ENCODE measurements around the gene GAL3ST2. TPM values are rescaled to one million over a fixed set of nuclear protein-coding genes. Genes with fewer than 3 reads are reported as not detected.

The GAL3ST2 gene
- total RNA-seq, 1 experiment from 2014 or later, result 6.8 TPM

DNA sequence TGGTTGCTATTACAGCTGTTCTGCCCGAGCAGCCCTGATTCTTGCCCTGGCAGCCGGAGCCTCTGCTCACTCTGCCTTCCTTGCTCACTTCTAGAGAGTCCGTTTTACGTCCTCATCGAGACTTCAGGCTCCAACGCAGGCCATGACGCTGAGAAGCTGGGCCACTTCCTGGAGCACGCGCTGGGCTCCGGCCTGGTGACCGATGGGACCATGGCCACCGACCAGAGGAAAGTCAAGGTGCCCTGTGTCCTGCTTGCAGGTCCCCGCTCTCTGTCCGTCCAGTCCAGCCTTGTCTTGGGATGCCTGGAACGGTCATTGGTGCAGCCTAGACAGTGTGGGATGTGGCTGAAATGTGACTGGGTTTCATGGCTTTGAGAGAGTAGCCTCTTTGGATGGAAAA lies 25.5 kb upstream of the GAL3ST2 start:
- POLR2A ChIA-PET, result no interaction called here
- no peaks in the 10 kb centered on the region for H3K9me3 ChIP-seq
- intact Hi-C loops (cut with micrococcal nuclease; ENCODE audit: unreplicated experiment), result no loop called here
- Mint-ChIP-seq H3K4me3 (ENCODE audit: unreplicated experiment) (no peak overlapping the region), H3K9me3 (ENCODE audit: unreplicated experiment) (peaks cover 4% of the 10 kb centered on the region), H3K27me3 (ENCODE audit: insufficient read depth, unreplicated experiment) (no peaks in the 10 kb centered on the region), H3K27ac (ENCODE audit: unreplicated experiment) (no peak overlapping the region), H3K4me1 (ENCODE audit: low read depth, unreplicated experiment) (no peaks in the 10 kb centered on the region), H3K36me3 (ENCODE audit: insufficient read depth, unreplicated experiment) (peaks cover 37% of the 10 kb centered on the region)
- TF ChIP-seq, protein P1, sequence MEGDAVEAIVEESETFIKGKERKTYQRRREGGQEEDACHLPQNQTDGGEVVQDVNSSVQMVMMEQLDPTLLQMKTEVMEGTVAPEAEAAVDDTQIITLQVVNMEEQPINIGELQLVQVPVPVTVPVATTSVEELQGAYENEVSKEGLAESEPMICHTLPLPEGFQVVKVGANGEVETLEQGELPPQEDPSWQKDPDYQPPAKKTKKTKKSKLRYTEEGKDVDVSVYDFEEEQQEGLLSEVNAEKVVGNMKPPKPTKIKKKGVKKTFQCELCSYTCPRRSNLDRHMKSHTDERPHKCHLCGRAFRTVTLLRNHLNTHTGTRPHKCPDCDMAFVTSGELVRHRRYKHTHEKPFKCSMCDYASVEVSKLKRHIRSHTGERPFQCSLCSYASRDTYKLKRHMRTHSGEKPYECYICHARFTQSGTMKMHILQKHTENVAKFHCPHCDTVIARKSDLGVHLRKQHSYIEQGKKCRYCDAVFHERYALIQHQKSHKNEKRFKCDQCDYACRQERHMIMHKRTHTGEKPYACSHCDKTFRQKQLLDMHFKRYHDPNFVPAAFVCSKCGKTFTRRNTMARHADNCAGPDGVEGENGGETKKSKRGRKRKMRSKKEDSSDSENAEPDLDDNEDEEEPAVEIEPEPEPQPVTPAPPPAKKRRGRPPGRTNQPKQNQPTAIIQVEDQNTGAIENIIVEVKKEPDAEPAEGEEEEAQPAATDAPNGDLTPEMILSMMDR (IDR thresholded peaks at IDR 0.05; ENCODE audit: insufficient read depth in 1 of 2, low read depth in 1 of 2, low read length in 1 of 2, severe bottlenecking in 1 of 2, unreplicated experiment in 1 of 2), result no peak
- no peak for DNase-seq
- no peak overlapping the region for H3K4me3 ChIP-seq (ENCODE audit: low read depth, low read length)
- no peaks in the 10 kb centered on the region for H3K27me3 ChIP-seq (replicated peaks; ENCODE audit: control insufficient read depth, insufficient read depth, low read length)
- H3K36me3 ChIP-seq (ENCODE audit: control insufficient read depth, insufficient read depth, low read length), result no peaks in the 10 kb centered on the region
- no TSS peak for BruUV-seq (replicated peaks)
- H3K4me1 ChIP-seq, result no peaks in the 10 kb centered on the region
- CTCF ChIA-PET, result no interaction called here

DNA sequence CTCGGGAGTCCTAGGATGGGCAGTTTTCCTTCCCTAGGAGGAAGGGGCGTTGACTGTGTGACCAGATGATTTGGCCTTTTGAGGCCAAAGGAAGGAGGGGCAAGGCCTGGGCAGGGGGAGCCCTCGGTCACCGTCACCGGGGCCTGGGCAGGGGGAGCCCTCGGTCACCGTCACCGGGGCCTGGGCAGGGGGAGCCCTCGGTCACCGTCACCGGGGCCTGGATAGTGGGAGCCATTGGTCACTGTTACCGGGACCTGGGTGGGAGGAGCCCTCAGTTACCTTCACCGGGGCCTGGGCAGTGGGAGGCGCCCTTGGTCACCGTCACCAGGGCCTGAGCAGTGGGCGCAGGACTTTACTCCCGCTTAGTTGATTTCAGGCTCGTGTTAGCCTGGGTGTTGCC lies 24.8 kb upstream of the GAL3ST2 start:
- H3K36me3 ChIP-seq (ENCODE audit: control insufficient read depth, insufficient read depth, low read length), result no peaks in the 10 kb centered on the region
- H3K27ac Mint-ChIP-seq (ENCODE audit: unreplicated experiment), result no peak overlapping the region
- ChIA-PET CTCF (no interaction called here), POLR2A (no interaction called here)
- H3K4me1 ChIP-seq, result no peaks in the 10 kb centered on the region
- intact Hi-C loops (cut with micrococcal nuclease; ENCODE audit: unreplicated experiment), result no loop called here
- H3K27me3 Mint-ChIP-seq (ENCODE audit: insufficient read depth, unreplicated experiment), result no peaks in the 10 kb centered on the region
- no TSS peak for BruUV-seq (replicated peaks)
- no peak for DNase-seq
- no peaks in the 10 kb centered on the region for H3K27me3 ChIP-seq (replicated peaks; ENCODE audit: control insufficient read depth, insufficient read depth, low read length)
- H3K4me3 ChIP-seq (ENCODE audit: low read depth, low read length), result no peak overlapping the region
- H3K9me3 ChIP-seq, result no peaks in the 10 kb centered on the region
- H3K9me3 Mint-ChIP-seq (ENCODE audit: unreplicated experiment), result no peaks in the 10 kb centered on the region
- H3K36me3 Mint-ChIP-seq (ENCODE audit: insufficient read depth, unreplicated experiment), result peaks cover 35% of the 10 kb centered on the region
- TF ChIP-seq, protein P1 (IDR thresholded peaks at IDR 0.05; ENCODE audit: insufficient read depth in 1 of 2, low read depth in 1 of 2, low read length in 1 of 2, severe bottlenecking in 1 of 2, unreplicated experiment in 1 of 2), result no peak
- H3K4me3 Mint-ChIP-seq (ENCODE audit: unreplicated experiment), result no peak overlapping the region
- H3K4me1 Mint-ChIP-seq (ENCODE audit: low read depth, unreplicated experiment), result no peaks in the 10 kb centered on the region

DNA sequence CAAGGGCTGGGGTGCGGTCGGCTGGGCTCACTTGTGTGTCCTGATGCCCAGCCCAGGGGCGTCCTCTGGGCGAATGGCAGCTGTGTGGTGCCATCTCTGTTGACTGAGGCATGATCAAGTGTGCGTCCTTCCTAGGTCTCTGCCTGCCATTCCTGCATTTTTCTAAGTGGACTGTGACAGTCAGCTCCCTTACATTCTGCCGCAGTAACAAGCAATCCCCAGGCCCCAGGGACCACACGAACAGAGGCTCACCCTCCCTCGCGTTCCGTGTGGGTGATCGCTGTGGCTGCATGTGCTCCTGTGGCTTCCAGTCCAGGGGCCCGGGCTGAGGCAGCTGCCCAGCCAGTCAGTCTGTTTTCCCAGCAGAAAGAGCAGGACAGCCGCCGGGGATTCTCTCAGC lies 24.4 kb upstream of the GAL3ST2 start:
- Mint-ChIP-seq H3K27me3 (ENCODE audit: insufficient read depth, unreplicated experiment) (no peaks in the 10 kb centered on the region), H3K4me3 (ENCODE audit: unreplicated experiment) (no peak overlapping the region), H3K4me1 (ENCODE audit: low read depth, unreplicated experiment) (no peaks in the 10 kb centered on the region), H3K9me3 (ENCODE audit: unreplicated experiment) (no peaks in the 10 kb centered on the region), H3K27ac (ENCODE audit: unreplicated experiment) (no peak overlapping the region), H3K36me3 (ENCODE audit: insufficient read depth, unreplicated experiment) (peaks cover 36% of the 10 kb centered on the region)
- CTCF ChIA-PET, result no interaction called here
- H3K36me3 ChIP-seq (ENCODE audit: control insufficient read depth, insufficient read depth, low read length), result no peaks in the 10 kb centered on the region
- POLR2A ChIA-PET, result no interaction called here
- no peaks in the 10 kb centered on the region for H3K27me3 ChIP-seq (replicated peaks; ENCODE audit: control insufficient read depth, insufficient read depth, low read length)
- TF ChIP-seq, protein P1 (IDR thresholded peaks at IDR 0.05; ENCODE audit: insufficient read depth in 1 of 2, low read depth in 1 of 2, low read length in 1 of 2, severe bottlenecking in 1 of 2, unreplicated experiment in 1 of 2), result no peak
- BruUV-seq (replicated peaks), result no TSS peak
- H3K4me3 ChIP-seq (ENCODE audit: low read depth, low read length), result no peak overlapping the region
- H3K9me3 ChIP-seq, result no peaks in the 10 kb centered on the region
- intact Hi-C loops (cut with micrococcal nuclease; ENCODE audit: unreplicated experiment), result no loop called here
- H3K4me1 ChIP-seq, result no peaks in the 10 kb centered on the region
- DNase-seq, result no peak

All from Caco-2 (cell line).